Stimulated activated CD4-positive, alpha-beta T cell treated with anti-CD3 and anti-CD28 coated beads, Interleukin-15, amount 100 ng/mL, for 48 hours (primary cell): ENCODE results near the gene RAB40C.

ENCODE experiments used
- DNase-seq, 2 donors: peaks; one replicate each; pipeline ENCODE4 v3.0.0-alpha.2; 2020; ENCODE audit warnings: low read depth in 2 of 2

Gene RAB40C

GRCh38 chr16:559021-559380 lies 30.9 kb upstream of the RAB40C start:
- DNase-seq = no peak

GRCh38 chr16:559411-560203 lies 30.3 kb upstream of the RAB40C start:
- DNase-seq = no peak

GRCh38 chr16:560204-560700 lies 29.6 kb upstream of the RAB40C start, which contains the start of gene PRR35:
TSS of gene PRR35 (plus strand) at chr16:560394. CDS start at chr16:563295, 2,901 bp downstream.
- DNase-seq = no peak

GRCh38 chr16:560701-561412 lies 29.0 kb upstream of the RAB40C start:
- no peak for DNase-seq

- DNase-seq = no peak
These were observed 28.5 kb upstream of the RAB40C start for GRCh38 chr16:561413-561794.

- no peak for DNase-seq
These were observed 27.6 kb upstream of the RAB40C start for GRCh38 chr16:561957-562938.

- DNase-seq = no peak
These were observed 26.7 kb upstream of the RAB40C start for GRCh38 chr16:563072-563644.

- no peak for DNase-seq
These were observed 25.0 kb upstream of the RAB40C start for GRCh38 chr16:564690-565418.

- DNase-seq = no peak
These were observed 24.2 kb upstream of the RAB40C start for GRCh38 chr16:565419-566330.

GRCh38 chr16:566475-567372 lies 23.1 kb upstream of the RAB40C start, which contains the start of gene NHLRC4:
TSS of gene NHLRC4 (plus strand) at chr16:567005. CDS start at chr16:568048, 1,043 bp downstream.
- peak in 1 of 2 donors; percentile 40 for DNase-seq

- DNase-seq = no peak
These were observed 22.3 kb upstream of the RAB40C start for GRCh38 chr16:567373-568256.

- DNase-seq = no peak
These were observed 21.2 kb upstream of the RAB40C start for GRCh38 chr16:568401-569258.

GRCh38 chr16:569445-570254 lies 20.2 kb upstream of the RAB40C start, which contains the start of gene PIGQ:
TSS of gene PIGQ (plus strand) at chr16:569968. CDS start at chr16:574075, 4,107 bp downstream.
- DNase-seq = peak; percentile 46 to 51

- DNase-seq = no peak
These were observed 16.8 kb upstream of the RAB40C start for GRCh38 chr16:572865-573650.
